ENCODE data around the gene ATP2C1.

ATP2C1 gene

GRCh38 chr3:130935761-130936492 lies 42.0 kb downstream of the ATP2C1 start:
- peaks cover 0 to 13% of the 10 kb centered on the region in 2 donors for H3K36me3 ChIP-seq (ENCODE audit: control insufficient read depth in 1 of 2, insufficient read depth in 2 of 2, low read length in 2 of 2)

GRCh38 chr3:130939753-130940152 lies 45.9 kb downstream of the ATP2C1 start:
- Histone ChIP-seq H3K4me3 (ENCODE audit: low read depth in 1 of 2, low read length in 2 of 2) (no peak overlapping the region), H3K27me3 (ENCODE audit: control insufficient read depth in 1 of 2, insufficient read depth in 2 of 2, low read length in 2 of 2) (no peaks in the 10 kb centered on the region), H3K36me3 (ENCODE audit: control insufficient read depth in 1 of 2, insufficient read depth in 2 of 2, low read length in 2 of 2) (peaks cover 19 to 30% of the 10 kb centered on the region in 2 donors), H3K27ac (ENCODE audit: low read depth, low read length) (no peak overlapping the region), H3K9ac (ENCODE audit: low read depth in 1 of 2, low read length in 2 of 2) (no peak overlapping the region), H3K9me3 (ENCODE audit: control insufficient read depth in 1 of 2, low read length in 2 of 2) (no peaks in the 10 kb centered on the region), H3K4me1 (ENCODE audit: control insufficient read depth in 1 of 2, insufficient read depth in 2 of 2, low read length in 2 of 2) (no peaks in the 10 kb centered on the region)

More at GRCh38 chr3:130935761-130936492, 42.0 kb downstream of the ATP2C1 start:
- Histone ChIP-seq H3K4me1 (ENCODE audit: control insufficient read depth in 1 of 2, insufficient read depth in 2 of 2, low read length in 2 of 2) (no peaks in the 10 kb centered on the region), H3K9ac (ENCODE audit: low read depth in 1 of 2, low read length in 2 of 2) (no peak overlapping the region), H3K27ac (ENCODE audit: low read depth, low read length) (no peak overlapping the region), H3K27me3 (ENCODE audit: control insufficient read depth in 1 of 2, insufficient read depth in 2 of 2, low read length in 2 of 2) (no peaks in the 10 kb centered on the region), H3K9me3 (ENCODE audit: control insufficient read depth in 1 of 2, low read length in 2 of 2) (no peaks in the 10 kb centered on the region), H3K4me3 (ENCODE audit: low read depth in 1 of 2, low read length in 2 of 2) (no peak overlapping the region)

- peaks cover 28 to 39% of the 10 kb centered on the region in 2 donors for H3K36me3 ChIP-seq (ENCODE audit: control insufficient read depth in 1 of 2, insufficient read depth in 2 of 2, low read length in 2 of 2)
Observed at GRCh38 chr3:130941793-130942192, 47.9 kb downstream of the ATP2C1 start.

GRCh38 chr3:130946882-130947281 lies 53.0 kb downstream of the ATP2C1 start:
- Histone ChIP-seq H3K27ac (ENCODE audit: low read depth, low read length) (no peak overlapping the region), H3K4me1 (ENCODE audit: control insufficient read depth in 1 of 2, insufficient read depth in 2 of 2, low read length in 2 of 2) (no peaks in the 10 kb centered on the region), H3K4me3 (ENCODE audit: low read depth in 1 of 2, low read length in 2 of 2) (no peak overlapping the region), H3K27me3 (ENCODE audit: control insufficient read depth in 1 of 2, insufficient read depth in 2 of 2, low read length in 2 of 2) (no peaks in the 10 kb centered on the region), H3K36me3 (ENCODE audit: control insufficient read depth in 1 of 2, insufficient read depth in 2 of 2, low read length in 2 of 2) (peaks cover 20 to 34% of the 10 kb centered on the region in 2 donors), H3K9me3 (ENCODE audit: control insufficient read depth in 1 of 2, low read length in 2 of 2) (no peaks in the 10 kb centered on the region), H3K9ac (ENCODE audit: low read depth in 1 of 2, low read length in 2 of 2) (no peak overlapping the region)

More at GRCh38 chr3:130941793-130942192, 47.9 kb downstream of the ATP2C1 start:
- H3K4me3 ChIP-seq (ENCODE audit: low read depth in 1 of 2, low read length in 2 of 2) = no peak overlapping the region
- no peaks in the 10 kb centered on the region for H3K4me1 ChIP-seq (ENCODE audit: control insufficient read depth in 1 of 2, insufficient read depth in 2 of 2, low read length in 2 of 2)
- H3K27me3 ChIP-seq (ENCODE audit: control insufficient read depth in 1 of 2, insufficient read depth in 2 of 2, low read length in 2 of 2) = no peaks in the 10 kb centered on the region
- no peaks in the 10 kb centered on the region for H3K9me3 ChIP-seq (ENCODE audit: control insufficient read depth in 1 of 2, low read length in 2 of 2)
- H3K9ac ChIP-seq (ENCODE audit: low read depth in 1 of 2, low read length in 2 of 2) = no peak overlapping the region
- H3K27ac ChIP-seq (ENCODE audit: low read depth, low read length) = no peak overlapping the region

GRCh38 chr3:130948001-130948773 lies 54.3 kb downstream of the ATP2C1 start:
- Histone ChIP-seq H3K4me1 (ENCODE audit: control insufficient read depth in 1 of 2, insufficient read depth in 2 of 2, low read length in 2 of 2) (no peaks in the 10 kb centered on the region), H3K9ac (ENCODE audit: low read depth in 1 of 2, low read length in 2 of 2) (no peak overlapping the region), H3K27ac (ENCODE audit: low read depth, low read length) (no peak overlapping the region), H3K27me3 (ENCODE audit: control insufficient read depth in 1 of 2, insufficient read depth in 2 of 2, low read length in 2 of 2) (no peaks in the 10 kb centered on the region), H3K4me3 (ENCODE audit: low read depth in 1 of 2, low read length in 2 of 2) (no peak overlapping the region), H3K36me3 (ENCODE audit: control insufficient read depth in 1 of 2, insufficient read depth in 2 of 2, low read length in 2 of 2) (peaks cover 15 to 27% of the 10 kb centered on the region in 2 donors), H3K9me3 (ENCODE audit: control insufficient read depth in 1 of 2, low read length in 2 of 2) (no peaks in the 10 kb centered on the region)

GRCh38 chr3:130948929-130949328 lies 55.0 kb downstream of the ATP2C1 start:
- Histone ChIP-seq H3K36me3 (ENCODE audit: control insufficient read depth in 1 of 2, insufficient read depth in 2 of 2, low read length in 2 of 2) (peaks cover 18 to 31% of the 10 kb centered on the region in 2 donors), H3K4me3 (ENCODE audit: low read depth in 1 of 2, low read length in 2 of 2) (no peak overlapping the region), H3K27ac (ENCODE audit: low read depth, low read length) (no peak overlapping the region), H3K9me3 (ENCODE audit: control insufficient read depth in 1 of 2, low read length in 2 of 2) (no peaks in the 10 kb centered on the region), H3K27me3 (ENCODE audit: control insufficient read depth in 1 of 2, insufficient read depth in 2 of 2, low read length in 2 of 2) (no peaks in the 10 kb centered on the region), H3K4me1 (ENCODE audit: control insufficient read depth in 1 of 2, insufficient read depth in 2 of 2, low read length in 2 of 2) (no peaks in the 10 kb centered on the region), H3K9ac (ENCODE audit: low read depth in 1 of 2, low read length in 2 of 2) (no peak overlapping the region)

GRCh38 chr3:130950124-130950523 lies 56.2 kb downstream of the ATP2C1 start:
- Histone ChIP-seq H3K36me3 (ENCODE audit: control insufficient read depth in 1 of 2, insufficient read depth in 2 of 2, low read length in 2 of 2) (peaks cover 15 to 34% of the 10 kb centered on the region in 2 donors), H3K4me3 (ENCODE audit: low read depth in 1 of 2, low read length in 2 of 2) (no peak overlapping the region), H3K4me1 (ENCODE audit: control insufficient read depth in 1 of 2, insufficient read depth in 2 of 2, low read length in 2 of 2) (no peaks in the 10 kb centered on the region), H3K27me3 (ENCODE audit: control insufficient read depth in 1 of 2, insufficient read depth in 2 of 2, low read length in 2 of 2) (no peaks in the 10 kb centered on the region), H3K9ac (ENCODE audit: low read depth in 1 of 2, low read length in 2 of 2) (no peak overlapping the region), H3K27ac (ENCODE audit: low read depth, low read length) (no peak overlapping the region), H3K9me3 (ENCODE audit: control insufficient read depth in 1 of 2, low read length in 2 of 2) (no peaks in the 10 kb centered on the region)

- H3K27me3 ChIP-seq (ENCODE audit: control insufficient read depth in 1 of 2, insufficient read depth in 2 of 2, low read length in 2 of 2) = no peaks in the 10 kb centered on the region
- H3K9ac ChIP-seq (ENCODE audit: low read depth in 1 of 2, low read length in 2 of 2) = no peak overlapping the region
- H3K9me3 ChIP-seq (ENCODE audit: control insufficient read depth in 1 of 2, low read length in 2 of 2) = no peaks in the 10 kb centered on the region
- H3K4me1 ChIP-seq (ENCODE audit: control insufficient read depth in 1 of 2, insufficient read depth in 2 of 2, low read length in 2 of 2) = no peaks in the 10 kb centered on the region
- peaks cover 14 to 35% of the 10 kb centered on the region in 2 donors for H3K36me3 ChIP-seq (ENCODE audit: control insufficient read depth in 1 of 2, insufficient read depth in 2 of 2, low read length in 2 of 2)
- no peak overlapping the region for H3K4me3 ChIP-seq (ENCODE audit: low read depth in 1 of 2, low read length in 2 of 2)
- H3K27ac ChIP-seq (ENCODE audit: low read depth, low read length) = no peak overlapping the region
Observed at GRCh38 chr3:130950641-130951040, 56.8 kb downstream of the ATP2C1 start.

GRCh38 chr3:130955481-130955880 lies 61.6 kb downstream of the ATP2C1 start:
- Histone ChIP-seq H3K4me3 (ENCODE audit: low read depth in 1 of 2, low read length in 2 of 2) (no peak overlapping the region), H3K4me1 (ENCODE audit: control insufficient read depth in 1 of 2, insufficient read depth in 2 of 2, low read length in 2 of 2) (no peaks in the 10 kb centered on the region), H3K36me3 (ENCODE audit: control insufficient read depth in 1 of 2, insufficient read depth in 2 of 2, low read length in 2 of 2) (peaks cover 12 to 28% of the 10 kb centered on the region in 2 donors), H3K27ac (ENCODE audit: low read depth, low read length) (no peak overlapping the region), H3K9ac (ENCODE audit: low read depth in 1 of 2, low read length in 2 of 2) (no peak overlapping the region), H3K27me3 (ENCODE audit: control insufficient read depth in 1 of 2, insufficient read depth in 2 of 2, low read length in 2 of 2) (no peaks in the 10 kb centered on the region), H3K9me3 (ENCODE audit: control insufficient read depth in 1 of 2, low read length in 2 of 2) (no peaks in the 10 kb centered on the region)

GRCh38 chr3:130956281-130956680 lies 62.4 kb downstream of the ATP2C1 start:
- no peaks in the 10 kb centered on the region for H3K27me3 ChIP-seq (ENCODE audit: control insufficient read depth in 1 of 2, insufficient read depth in 2 of 2, low read length in 2 of 2)
- no peaks in the 10 kb centered on the region for H3K9me3 ChIP-seq (ENCODE audit: control insufficient read depth in 1 of 2, low read length in 2 of 2)
- H3K27ac ChIP-seq (ENCODE audit: low read depth, low read length) = no peak overlapping the region
- no peak overlapping the region for H3K4me3 ChIP-seq (ENCODE audit: low read depth in 1 of 2, low read length in 2 of 2)
- H3K4me1 ChIP-seq (ENCODE audit: control insufficient read depth in 1 of 2, insufficient read depth in 2 of 2, low read length in 2 of 2) = no peaks in the 10 kb centered on the region
- H3K9ac ChIP-seq (ENCODE audit: low read depth in 1 of 2, low read length in 2 of 2) = no peak overlapping the region
- peaks cover 12 to 29% of the 10 kb centered on the region in 2 donors for H3K36me3 ChIP-seq (ENCODE audit: control insufficient read depth in 1 of 2, insufficient read depth in 2 of 2, low read length in 2 of 2)
